Left ventricle myocardium inferior (tissue), 1 donor: Measurements from ENCODE around the gene ZNF329. TPM values are rescaled to one million over a fixed set of nuclear protein-coding genes. Genes with fewer than 3 reads are reported as not detected.
A peak's percentile ranks its signal among the peaks of the same experiment; 100 is the strongest.

Experiments
- DNase-seq: peaks from one replicate; pipeline ENCODE4 v3.0.0-alpha.2; 2020
- H3K27ac ChIP-seq: fragments of 200-600 bp; replicated peaks from 2 replicates; pipeline ENCODE4 v1.8.0; 2021
- H3K27me3 ChIP-seq: fragments of 200-600 bp; 2 replicates; pipeline ENCODE4 v1.8.0; 2021; ENCODE audit warnings: low read depth
- H3K36me3 ChIP-seq: fragments of 200-600 bp; 2 replicates; pipeline ENCODE4 v1.8.0; 2021
- H3K4me1 ChIP-seq: fragments of 200-600 bp; 2 replicates; pipeline ENCODE4 v1.8.0; 2021
- H3K4me3 ChIP-seq: fragments of 200-600 bp; 2 replicates; pipeline ENCODE4 v1.8.0; 2021; ENCODE audit warnings: mild to moderate bottlenecking, moderate library complexity
- H3K9me3 ChIP-seq: fragments of 200-600 bp; replicated peaks from 2 replicates; pipeline ENCODE4 v1.8.0; 2021
- intact Hi-C: fragments of 100-400 bp; cut with micrococcal nuclease; formaldehyde crosslinking; loops from one replicate; pipeline ENCODE4 v1.11.0; 2022
- total RNA-seq: library from RNA; stranded (reverse); fragmentation: NEBNext Ultra II Directional; extraction: Animal tissue kit (Norgen Biotek cat#: 25700); gene quantifications from one replicate; pipeline ENCODE4 v1.2.1, GENCODE V29; 2021
- TF ChIP-seq, protein P1 (sequence below): fragments of 200-600 bp; IDR thresholded peaks from 2 replicates; pipeline ENCODE4 v1.8.0; 2021; ENCODE audit warnings: antibody characterized with exemption, mild to moderate bottlenecking, borderline replicate concordance
- donor health status: DM: no; HTN: yes; CAD: no; lungs with severe emphysema.

The ZNF329 gene
- total RNA-seq, 1 donor from 2014 or later: 7.8 TPM

DNA sequence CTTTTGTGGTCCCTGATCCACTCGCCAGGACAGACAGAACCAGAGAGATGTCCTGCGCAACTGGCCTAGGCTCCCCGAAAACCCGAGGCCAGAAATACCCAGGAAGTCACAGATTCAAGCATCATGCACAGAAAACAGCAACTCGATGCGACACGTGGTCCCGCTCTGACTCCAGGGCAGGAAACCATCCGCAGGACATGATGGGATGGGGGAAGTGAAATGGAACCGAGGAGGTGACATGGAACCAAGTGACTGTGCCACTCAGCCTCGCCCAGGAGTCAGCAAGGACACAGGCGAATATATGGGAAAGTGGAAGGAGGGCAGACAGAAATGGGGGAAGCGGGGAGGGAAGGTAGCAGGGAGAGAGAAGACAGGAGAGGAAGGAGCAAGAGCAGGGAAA, 53.7 kb downstream of the ZNF329 start:
- Histone ChIP-seq H3K27me3 (no peaks in the 10 kb centered on the region), H3K27ac (peak overlapping the region; percentile 33), H3K4me1 (peaks cover 33% of the 10 kb centered on the region), H3K9me3 (peaks cover 65% of the 10 kb centered on the region), H3K4me3 (peak overlapping the region; percentile 97), H3K36me3 (peaks cover 8% of the 10 kb centered on the region)
- TF ChIP-seq, protein P1, sequence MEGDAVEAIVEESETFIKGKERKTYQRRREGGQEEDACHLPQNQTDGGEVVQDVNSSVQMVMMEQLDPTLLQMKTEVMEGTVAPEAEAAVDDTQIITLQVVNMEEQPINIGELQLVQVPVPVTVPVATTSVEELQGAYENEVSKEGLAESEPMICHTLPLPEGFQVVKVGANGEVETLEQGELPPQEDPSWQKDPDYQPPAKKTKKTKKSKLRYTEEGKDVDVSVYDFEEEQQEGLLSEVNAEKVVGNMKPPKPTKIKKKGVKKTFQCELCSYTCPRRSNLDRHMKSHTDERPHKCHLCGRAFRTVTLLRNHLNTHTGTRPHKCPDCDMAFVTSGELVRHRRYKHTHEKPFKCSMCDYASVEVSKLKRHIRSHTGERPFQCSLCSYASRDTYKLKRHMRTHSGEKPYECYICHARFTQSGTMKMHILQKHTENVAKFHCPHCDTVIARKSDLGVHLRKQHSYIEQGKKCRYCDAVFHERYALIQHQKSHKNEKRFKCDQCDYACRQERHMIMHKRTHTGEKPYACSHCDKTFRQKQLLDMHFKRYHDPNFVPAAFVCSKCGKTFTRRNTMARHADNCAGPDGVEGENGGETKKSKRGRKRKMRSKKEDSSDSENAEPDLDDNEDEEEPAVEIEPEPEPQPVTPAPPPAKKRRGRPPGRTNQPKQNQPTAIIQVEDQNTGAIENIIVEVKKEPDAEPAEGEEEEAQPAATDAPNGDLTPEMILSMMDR: no peak
- intact Hi-C loops: no loop called here
- no peak for DNase-seq

DNA sequence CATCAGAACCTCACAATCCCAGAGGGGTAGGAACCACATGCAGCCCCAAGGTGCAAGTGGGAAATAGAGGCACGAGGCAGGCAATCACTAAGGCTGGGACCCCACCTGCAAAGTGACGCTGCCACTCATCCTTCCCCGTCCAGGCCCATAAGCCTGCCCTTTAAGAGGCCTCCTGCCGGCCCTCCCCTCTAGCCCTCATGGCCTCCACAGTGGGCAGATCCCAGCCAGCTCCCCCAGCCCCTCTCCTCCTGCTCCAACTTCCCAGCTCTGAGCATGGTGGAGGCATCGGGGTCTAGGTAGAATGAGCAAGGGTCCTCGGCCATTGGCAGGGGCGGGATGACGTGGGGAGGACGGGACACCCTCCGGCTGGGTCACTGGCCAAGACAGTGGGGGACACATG, 55.3 kb downstream of the ZNF329 start:
- peaks cover 62% of the 10 kb centered on the region for H3K9me3 ChIP-seq
- H3K27ac ChIP-seq: no peak overlapping the region
- peaks cover 33% of the 10 kb centered on the region for H3K4me1 ChIP-seq
- no peak overlapping the region for H3K4me3 ChIP-seq
- no peaks in the 10 kb centered on the region for H3K27me3 ChIP-seq
- no peak for DNase-seq
- intact Hi-C loops: no loop called here
- TF ChIP-seq, protein P1: no peak
- H3K36me3 ChIP-seq: peaks cover 12% of the 10 kb centered on the region

DNA sequence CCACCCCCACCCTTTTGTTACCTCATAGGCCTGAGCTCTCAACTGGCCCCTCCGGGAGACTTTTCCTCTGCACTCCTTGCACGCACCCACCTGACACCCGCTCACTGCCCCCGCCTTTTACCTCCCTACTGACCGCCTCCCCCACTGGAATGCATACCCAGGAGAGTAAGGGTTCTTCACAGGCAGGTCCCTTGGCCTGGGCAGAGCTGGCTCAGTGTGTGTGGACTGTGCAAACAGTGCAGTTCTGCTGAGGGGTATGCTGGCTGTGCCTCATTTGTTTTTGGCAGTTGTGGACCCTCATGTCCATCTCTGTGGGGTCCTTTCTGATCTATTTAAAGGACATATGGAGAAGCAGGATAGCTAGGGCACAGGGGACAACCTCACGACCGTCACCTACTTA, 57.5 kb downstream of the ZNF329 start:
- no peak for DNase-seq
- H3K9me3 ChIP-seq: peaks cover 71% of the 10 kb centered on the region
- peaks cover 31% of the 10 kb centered on the region for H3K36me3 ChIP-seq
- peaks cover 27% of the 10 kb centered on the region for H3K4me1 ChIP-seq
- no peaks in the 10 kb centered on the region for H3K27me3 ChIP-seq
- H3K27ac ChIP-seq: no peak overlapping the region
- no peak overlapping the region for H3K4me3 ChIP-seq
- TF ChIP-seq, protein P1: no peak
- intact Hi-C loops: no loop called here

DNA sequence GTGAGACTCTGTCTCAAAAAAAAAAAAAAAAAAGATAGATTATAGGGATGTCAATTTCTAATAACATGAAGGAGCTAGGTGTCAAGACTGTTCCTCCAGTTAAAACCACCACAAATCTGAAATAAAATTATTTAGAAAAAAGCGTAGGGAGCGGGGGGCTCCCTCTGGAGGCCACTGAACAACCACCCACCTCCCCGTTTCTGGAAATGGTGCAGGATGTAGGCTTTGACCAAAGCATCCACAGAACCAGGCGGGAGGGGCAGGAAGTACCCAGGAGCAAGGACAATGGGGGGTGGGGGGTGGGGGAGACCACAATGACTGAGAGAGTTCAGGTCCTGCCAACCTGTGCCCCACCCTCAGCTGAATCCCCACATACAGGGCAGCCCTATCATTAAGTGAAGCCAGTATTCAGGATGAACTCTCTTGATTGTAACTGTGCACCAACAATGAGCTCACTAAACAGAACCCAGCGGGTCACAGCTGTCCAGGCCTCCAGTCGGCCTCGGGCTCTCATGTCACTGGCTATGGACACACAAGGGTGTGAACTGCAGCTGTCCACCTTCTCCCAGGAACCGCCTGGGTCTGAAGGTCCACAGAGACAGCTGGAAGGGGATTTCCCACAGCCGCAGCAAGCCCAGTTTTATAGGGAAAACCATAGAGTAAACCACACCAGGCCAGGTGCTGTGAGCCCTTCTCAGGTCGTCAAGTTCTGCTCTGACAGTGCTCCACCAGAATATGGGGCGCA, 59.2 kb downstream of the ZNF329 start:
- peaks cover 80% of the 10 kb centered on the region for H3K9me3 ChIP-seq

DNA sequence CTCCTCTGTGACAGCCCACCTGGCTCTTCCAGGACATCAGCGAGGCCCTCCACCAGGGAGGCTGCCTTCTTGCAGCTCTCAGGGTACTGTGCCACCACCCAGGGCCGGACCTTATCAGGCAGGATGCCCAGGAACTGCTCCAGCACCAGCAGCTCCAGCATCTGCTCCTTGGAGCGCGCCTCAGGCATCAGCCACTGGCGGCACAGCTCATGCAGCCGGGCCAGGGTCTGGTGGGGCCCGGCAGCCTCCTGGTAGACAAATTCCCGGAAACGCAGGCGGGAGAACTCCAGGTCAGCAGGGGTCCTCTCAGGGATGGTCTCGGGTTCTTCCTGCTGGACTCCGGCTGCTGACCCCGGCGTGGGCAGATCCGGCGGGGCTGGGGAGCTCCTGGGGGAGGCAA, 60.7 kb downstream of the ZNF329 start:
- Histone ChIP-seq H3K36me3 (peaks cover 59% of the 10 kb centered on the region), H3K27me3 (no peaks in the 10 kb centered on the region), H3K4me1 (no peaks in the 10 kb centered on the region), H3K9me3 (peaks cover 75% of the 10 kb centered on the region), H3K27ac (no peak overlapping the region), H3K4me3 (no peak overlapping the region)
- TF ChIP-seq, protein P1: no peak
- DNase-seq: no peak
- intact Hi-C loops: no loop called here

More for the DNA sequence above, 59.2 kb downstream of the ZNF329 start:
- TF ChIP-seq, protein P1: no peak
- no peak overlapping the region for H3K27ac ChIP-seq
- no peaks in the 10 kb centered on the region for H3K27me3 ChIP-seq
- peaks cover 12% of the 10 kb centered on the region for H3K4me1 ChIP-seq
- H3K4me3 ChIP-seq: no peak overlapping the region
- intact Hi-C loops: no loop called here
- H3K36me3 ChIP-seq: peaks cover 48% of the 10 kb centered on the region
- no peak for DNase-seq
